Pons (tissue), 1 donor: ENCODE measurements around the gene C1QL4.
A peak's percentile ranks its signal among the peaks of the same experiment; 100 is the strongest.
"Not testable (repeated sequence)": the region's sequence is repeated elsewhere in the genome, so short reads cannot be mapped to it uniquely, and the experiment has no call there.

Experiments
- DNase-seq: peaks from one replicate; pipeline ENCODE4 v3.0.0-alpha.2; 2016; ENCODE audit warnings: low spot score

C1QL4 gene

GRCh38 chr12:49301760-49302159 is 35.2 kb downstream of the C1QL4 start:
- DNase-seq = no peak

- no peak for DNase-seq
These were observed 38.8 kb downstream of the C1QL4 start for GRCh38 chr12:49298160-49298559.

- no peak for DNase-seq
These were observed 39.3 kb downstream of the C1QL4 start for GRCh38 chr12:49297695-49298060.

GRCh38 chr12:49296836-49297694 is 39.9 kb downstream of the C1QL4 start:
- DNase-seq = no peak

GRCh38 chr12:49296034-49296835 is 40.8 kb downstream of the C1QL4 start:
- no peak for DNase-seq

GRCh38 chr12:49295082-49295936 is 41.7 kb downstream of the C1QL4 start, which contains the start of gene PRPH:
Gene PRPH (plus strand): TSS chr12:49295147. CDS start chr12:49295201, 54 bp downstream.
- DNase-seq = no peak

- DNase-seq = no peak
These were observed 42.2 kb downstream of the C1QL4 start for GRCh38 chr12:49294804-49295081.

GRCh38 chr12:49294086-49294803 is 42.7 kb downstream of the C1QL4 start:
- no peak for DNase-seq

- DNase-seq = no peak
These were observed 43.7 kb downstream of the C1QL4 start for GRCh38 chr12:49293056-49293956.

- no peak for DNase-seq
These were observed 44.3 kb downstream of the C1QL4 start for GRCh38 chr12:49292729-49293055.

- no peak for DNase-seq
These were observed 47.9 kb downstream of the C1QL4 start for GRCh38 chr12:49288922-49289555.

- DNase-seq = peak; percentile 69
These were observed 48.6 kb downstream of the C1QL4 start for GRCh38 chr12:49288412-49288853.

GRCh38 chr12:49287876-49288275 is 49.1 kb downstream of the C1QL4 start:
- DNase-seq = no peak

- DNase-seq = no peak
These were observed 52.3 kb downstream of the C1QL4 start for GRCh38 chr12:49284672-49285071.

- no peak for DNase-seq
These were observed 53.2 kb downstream of the C1QL4 start for GRCh38 chr12:49283541-49284429.

- DNase-seq = not testable (repeated sequence)
These were observed 54.1 kb downstream of the C1QL4 start for GRCh38 chr12:49282740-49283375.
